Measurements from ENCODE around the gene NEUROD2.

NEUROD2 gene

GRCh38 chr17:39612935-39613464 is 5.3 kb upstream of the NEUROD2 start:
- DNase-seq (ENCODE audit: low read depth): no peak
- no peak for TF ChIP-seq CTCF (IDR thresholded peaks at IDR 0.05; ENCODE audit: low read depth, low read length, missing control alignments)

GRCh38 chr17:39612291-39612894 is 4.7 kb upstream of the NEUROD2 start:
- TF ChIP-seq CTCF (IDR thresholded peaks at IDR 0.05; ENCODE audit: low read depth, low read length, missing control alignments): no peak
- no peak for DNase-seq (ENCODE audit: low read depth)

More at GRCh38 chr17:39612935-39613464, 5.3 kb upstream of the NEUROD2 start:
- no peak overlapping the region for H3K4me3 ChIP-seq (ENCODE audit: low read depth, low read length)

GRCh38 chr17:39611401-39612112 is 3.8 kb upstream of the NEUROD2 start:
- no peak for TF ChIP-seq CTCF (IDR thresholded peaks at IDR 0.05; ENCODE audit: low read depth, low read length, missing control alignments)
- no peak overlapping the region for H3K4me3 ChIP-seq (ENCODE audit: low read depth, low read length)
- DNase-seq (ENCODE audit: low read depth): no peak

More at GRCh38 chr17:39612291-39612894, 4.7 kb upstream of the NEUROD2 start:
- no peak overlapping the region for H3K4me3 ChIP-seq (ENCODE audit: low read depth, low read length)

- DNase-seq (ENCODE audit: low read depth): no peak
- H3K4me3 ChIP-seq (ENCODE audit: low read depth, low read length): no peak overlapping the region
- no peak for TF ChIP-seq CTCF (IDR thresholded peaks at IDR 0.05; ENCODE audit: low read depth, low read length, missing control alignments)
These were observed 1.8 kb upstream of the NEUROD2 start for GRCh38 chr17:39609416-39610025.

- no peak overlapping the region for H3K4me3 ChIP-seq (ENCODE audit: low read depth, low read length)
- DNase-seq (ENCODE audit: low read depth): no peak
- TF ChIP-seq CTCF (IDR thresholded peaks at IDR 0.05; ENCODE audit: low read depth, low read length, missing control alignments): no peak
These were observed 642 bp upstream of the NEUROD2 start for GRCh38 chr17:39608142-39608981.

- DNase-seq (ENCODE audit: low read depth): no peak
- H3K4me3 ChIP-seq (ENCODE audit: low read depth, low read length): no peak overlapping the region
- TF ChIP-seq CTCF (IDR thresholded peaks at IDR 0.05; ENCODE audit: low read depth, low read length, missing control alignments): no peak
These were observed 466 bp downstream of the NEUROD2 start for GRCh38 chr17:39607057-39607850.
